AG20443 (cell line): ENCODE data around the gene NUP98.
"Not testable (repeated sequence)": the region's sequence is repeated elsewhere in the genome, so short reads cannot be mapped to it uniquely, and the experiment has no call there.

Experiments
- DNase-seq: peaks from one replicate; pipeline ENCODE4 v3.0.0; 2012; ENCODE audit warnings: low spot score, mixed read lengths

NUP98 gene

GRCh38 chr11:3669742-3670183 lies 127.6 kb downstream of the NUP98 start:
- peak; percentile 8 for DNase-seq

- no peak for DNase-seq
Observed at GRCh38 chr11:3669128-3669527, 128.2 kb downstream of the NUP98 start.

DNA sequence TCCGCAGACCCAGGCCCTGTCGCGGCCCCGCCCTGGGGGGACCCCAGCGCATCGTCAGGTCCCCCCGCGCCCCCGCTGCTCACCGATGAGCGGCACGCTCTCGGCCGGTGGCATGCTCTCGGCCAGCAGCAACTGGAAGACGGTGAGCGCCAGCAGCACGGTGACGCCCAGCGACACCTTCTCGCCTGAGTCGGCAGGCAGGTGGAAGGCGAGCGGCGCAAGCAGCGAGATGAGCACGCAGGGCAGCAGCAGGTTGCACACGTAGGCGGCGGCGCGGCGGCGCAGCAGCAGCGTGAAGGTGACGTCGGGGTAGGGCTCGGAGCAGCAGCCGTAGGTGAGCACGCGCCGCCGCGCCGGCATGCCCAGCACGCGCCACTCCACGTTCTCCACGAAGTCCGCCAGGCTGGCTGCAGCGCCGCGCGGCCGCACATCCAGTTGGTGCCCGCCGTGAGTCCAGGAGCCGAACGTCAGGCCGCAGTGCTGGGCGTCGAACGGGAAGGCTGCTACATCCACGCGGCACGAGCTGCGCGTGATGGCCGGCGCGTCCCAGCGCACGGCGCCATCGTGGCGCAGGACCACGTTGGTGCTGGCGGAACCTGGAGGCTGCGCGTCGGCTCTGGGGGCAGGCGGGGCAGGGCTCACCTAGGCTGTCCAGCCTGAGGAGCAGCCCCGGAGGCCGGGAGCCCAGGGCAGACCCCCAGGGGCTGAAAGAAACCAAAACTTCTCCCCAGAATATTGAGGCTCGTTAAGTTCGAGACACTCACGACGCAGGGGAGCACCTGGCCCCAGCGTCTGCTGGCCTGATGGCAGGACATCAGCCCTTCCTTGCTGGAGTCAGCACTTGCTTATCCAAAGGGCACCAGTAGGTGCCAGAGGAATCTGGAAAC lies 130.0 kb downstream of the NUP98 start:
- DNase-seq, result peak; percentile 5

DNA sequence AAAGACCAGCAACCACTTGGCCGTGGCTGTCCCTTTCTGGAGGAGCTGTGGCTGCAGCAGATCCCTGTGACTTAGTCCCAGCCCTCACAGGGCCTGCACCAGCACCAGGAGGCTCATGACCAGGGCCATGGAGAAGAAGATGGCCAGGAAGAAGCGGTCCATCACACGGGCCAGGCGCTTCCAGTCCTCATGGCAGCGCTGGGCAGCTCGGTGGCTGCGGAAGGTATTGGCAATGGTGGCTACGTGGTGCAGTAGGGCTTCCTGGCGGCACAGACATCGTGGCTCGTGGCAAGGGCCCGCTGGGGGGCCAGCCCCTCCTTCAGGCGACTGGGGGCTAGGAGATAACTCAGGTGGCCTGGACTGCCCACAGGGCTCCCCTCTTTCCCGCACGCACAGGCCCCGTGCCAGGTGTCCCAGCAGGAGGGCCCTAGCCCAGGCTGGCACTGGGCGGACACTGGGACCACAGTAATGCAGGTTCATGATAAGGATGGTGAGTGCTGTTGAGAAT lies 131.3 kb downstream of the NUP98 start:
- DNase-seq, result no peak

- no peak for DNase-seq
Observed at GRCh38 chr11:3665336-3666022, 131.9 kb downstream of the NUP98 start.

DNA sequence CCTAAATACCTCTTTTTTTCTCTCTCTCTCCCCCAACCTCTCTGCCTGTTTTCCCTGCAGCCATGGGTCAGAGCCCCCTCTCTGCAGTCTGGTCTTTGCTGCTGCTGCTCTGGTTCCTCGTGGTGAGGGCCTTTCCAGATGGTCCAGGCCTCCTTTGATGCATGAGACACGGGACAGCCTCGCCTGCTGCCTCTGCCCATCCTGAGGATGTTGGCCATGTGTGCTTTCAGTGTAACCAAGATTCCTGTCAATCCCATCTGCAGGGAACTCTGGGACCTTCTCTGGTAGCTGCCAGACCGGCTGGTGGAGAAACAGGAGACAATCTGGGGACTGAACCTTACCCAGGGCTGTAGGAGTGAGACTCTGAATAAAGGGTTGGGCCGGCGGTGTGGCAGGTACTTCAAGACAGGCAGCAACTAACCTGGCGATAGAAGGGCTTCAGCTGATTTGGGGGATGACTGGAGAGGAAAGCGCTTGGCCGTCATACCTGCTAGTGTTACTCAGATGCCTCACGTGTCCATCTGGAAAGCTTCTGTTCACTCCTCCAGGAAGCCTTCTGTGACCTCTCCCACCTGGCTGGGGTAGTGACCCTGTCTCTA lies 133.2 kb downstream of the NUP98 start:
- DNase-seq, result no peak

DNA sequence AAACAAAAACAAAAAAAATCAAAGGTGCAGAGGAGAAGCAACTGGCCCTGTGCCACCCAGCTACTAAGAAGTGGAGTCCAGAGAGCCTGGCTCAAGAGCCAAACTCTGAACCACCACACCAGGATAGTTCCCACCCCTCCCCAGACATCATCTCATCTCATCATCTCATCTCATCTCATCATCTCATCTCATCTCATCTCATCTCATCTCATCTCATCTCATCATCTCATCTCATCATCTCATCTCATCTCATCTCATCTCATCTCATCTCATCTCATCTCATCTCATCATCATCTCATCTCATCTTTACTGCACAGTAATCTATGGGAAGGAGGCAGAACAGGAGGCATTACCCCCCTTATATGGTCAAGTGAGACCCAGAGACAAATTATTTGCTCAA lies 134.5 kb downstream of the NUP98 start:
- DNase-seq, result no peak

DNA sequence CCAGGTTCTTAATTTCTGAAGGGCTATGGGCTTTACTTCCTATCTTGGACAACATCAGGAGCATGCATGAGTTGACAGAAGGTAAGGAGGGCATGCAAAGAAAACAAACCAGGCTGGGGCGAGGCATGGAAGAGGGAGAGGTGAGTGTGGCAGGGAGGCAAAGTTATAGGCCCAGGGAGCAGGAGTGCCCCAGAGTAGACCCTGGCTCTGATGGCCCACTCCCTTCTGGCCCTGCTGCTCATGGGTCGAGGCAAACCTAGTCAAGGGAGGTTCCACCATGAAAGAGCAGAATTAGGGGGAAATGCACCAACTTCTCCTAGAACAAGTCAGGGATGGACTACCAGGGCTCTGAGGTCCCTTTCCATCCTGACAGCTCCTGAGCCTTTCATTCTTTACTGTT lies 136.4 kb downstream of the NUP98 start:
- DNase-seq, result no peak

DNA sequence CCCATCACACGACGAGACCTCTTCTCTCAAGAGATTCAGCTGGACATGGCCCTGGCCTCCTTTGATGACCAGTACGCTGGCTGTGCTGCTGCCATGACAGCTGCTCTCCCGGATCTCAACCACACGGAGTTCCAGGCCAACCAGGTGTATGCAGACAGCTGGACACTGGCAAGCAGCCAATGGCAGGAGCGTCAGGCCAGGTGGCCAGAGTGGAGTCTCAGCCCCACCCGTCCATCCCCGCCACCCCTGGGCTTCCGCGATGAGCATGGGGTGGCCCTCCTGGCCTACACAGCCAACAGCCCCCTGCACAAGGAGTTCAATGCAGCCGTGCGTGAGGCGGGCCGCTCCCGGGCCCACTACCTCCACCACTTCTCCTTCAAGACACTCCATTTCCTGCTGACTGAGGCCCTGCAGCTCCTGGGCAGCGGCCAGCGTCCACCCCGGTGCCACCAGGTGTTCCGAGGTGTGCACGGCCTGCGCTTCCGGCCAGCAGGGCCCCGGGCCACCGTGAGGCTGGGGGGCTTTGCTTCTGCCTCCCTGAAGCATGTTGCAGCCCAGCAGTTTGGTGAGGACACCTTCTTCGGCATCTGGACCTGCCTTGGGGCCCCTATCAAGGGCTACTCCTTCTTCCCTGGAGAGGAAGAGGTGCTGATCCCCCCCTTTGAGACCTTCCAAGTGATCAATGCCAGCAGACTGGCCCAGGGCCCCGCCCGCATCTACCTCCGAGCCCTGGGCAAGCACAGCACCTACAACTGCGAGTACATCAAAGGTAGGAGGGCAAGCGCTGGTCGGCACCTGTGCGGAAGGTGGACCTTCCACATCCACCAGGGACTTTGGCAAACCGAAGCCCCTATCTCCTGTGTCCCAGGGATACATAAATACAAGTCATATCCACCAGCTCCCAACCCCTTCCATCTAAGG lies 137.5 kb downstream of the NUP98 start:
- no peak for DNase-seq

DNA sequence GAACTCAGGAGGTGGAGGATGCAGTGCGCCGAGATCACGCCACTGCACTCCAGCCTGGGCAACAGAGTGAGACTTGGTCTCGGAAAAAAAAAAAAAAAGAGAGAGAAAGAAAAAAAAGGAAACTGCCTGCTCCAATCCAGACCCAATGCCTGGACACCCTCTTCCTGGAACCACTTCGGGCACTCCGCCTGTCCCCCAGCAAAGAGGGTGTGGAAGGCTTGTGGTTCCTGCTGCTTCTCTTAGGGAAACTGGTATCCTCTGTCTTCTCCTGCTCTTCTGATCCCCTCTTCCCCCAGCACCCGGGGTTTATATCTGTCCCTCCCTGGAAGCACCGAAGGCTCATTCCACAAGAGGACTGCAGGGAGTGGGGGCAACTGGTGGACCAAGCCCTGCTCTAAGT lies 139.1 kb downstream of the NUP98 start:
- no peak for DNase-seq

GRCh38 chr11:3657331-3657730 lies 140.0 kb downstream of the NUP98 start:
- not testable (repeated sequence) for DNase-seq

- no peak for DNase-seq
Observed at GRCh38 chr11:3655547-3655946, 141.8 kb downstream of the NUP98 start.

DNA sequence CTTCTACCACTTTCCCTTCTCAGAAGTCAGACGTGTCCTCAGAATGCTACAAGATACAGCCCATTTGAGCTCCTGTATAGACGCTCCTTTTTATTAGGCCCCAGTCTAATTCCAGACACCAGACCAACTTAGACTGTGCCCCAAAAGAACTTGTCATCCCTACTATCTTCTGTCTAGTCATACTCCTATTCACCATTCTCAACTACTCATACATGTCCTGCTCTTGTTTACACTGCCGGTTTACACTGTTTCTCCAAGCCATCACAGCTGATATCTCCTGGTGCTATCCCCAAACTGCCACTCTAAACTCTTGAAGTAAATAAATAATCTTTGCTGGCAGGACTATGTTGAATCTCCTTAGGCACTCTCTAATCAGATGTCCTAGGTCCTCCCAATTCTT lies 144.8 kb downstream of the NUP98 start:
- DNase-seq, result not testable (repeated sequence)

DNA sequence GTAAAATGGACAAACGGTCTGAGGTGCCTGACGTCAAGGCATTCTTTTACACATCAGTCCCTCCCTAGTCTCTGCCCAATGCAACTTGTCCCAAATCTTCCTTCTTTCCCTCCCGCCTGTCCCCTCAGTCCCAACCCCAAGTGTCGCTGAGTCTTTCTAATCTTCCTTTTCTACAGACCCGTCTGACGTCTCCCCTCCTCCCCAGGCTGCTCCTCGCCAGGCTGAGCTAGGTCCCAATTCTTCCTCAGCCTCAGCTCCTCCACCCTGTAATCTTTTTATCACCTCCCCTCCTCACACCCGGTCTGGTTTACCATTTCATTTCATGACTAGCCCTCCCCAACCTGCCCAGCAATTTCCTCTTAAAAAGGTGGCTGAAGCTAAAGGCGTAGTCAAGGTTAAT lies 148.0 kb downstream of the NUP98 start:
- DNase-seq, result not testable (repeated sequence)

- DNase-seq, result not testable (repeated sequence)
Observed at GRCh38 chr11:3648843-3649242, 148.5 kb downstream of the NUP98 start.

DNA sequence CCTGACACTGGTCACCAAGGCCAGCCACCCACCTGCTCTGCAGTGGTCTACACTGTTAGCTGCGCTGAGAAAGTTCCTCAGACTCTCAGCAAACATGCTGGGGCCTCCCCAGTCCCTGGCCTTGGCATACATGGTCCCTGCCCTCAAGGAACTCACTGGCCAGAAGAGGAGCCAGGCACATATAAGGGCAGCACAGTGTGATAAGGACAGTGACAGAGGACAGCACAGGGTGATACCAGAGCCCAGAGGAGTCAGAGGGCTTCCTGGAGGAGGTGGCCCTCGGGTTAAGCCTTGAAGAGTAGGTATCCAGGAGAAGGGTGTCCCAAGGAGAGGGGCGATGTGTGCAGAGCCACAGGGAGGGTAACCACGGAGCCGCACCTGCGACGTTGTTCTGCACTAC lies 151.8 kb downstream of the NUP98 start:
- no peak for DNase-seq

GRCh38 chr11:3644817-3645235 lies 152.5 kb downstream of the NUP98 start, which contains the start of gene ART1:
Gene ART1 (plus strand): TSS chr11:3645128. CDS start chr11:3659214, 14,086 bp downstream.
- DNase-seq, result no peak

DNA sequence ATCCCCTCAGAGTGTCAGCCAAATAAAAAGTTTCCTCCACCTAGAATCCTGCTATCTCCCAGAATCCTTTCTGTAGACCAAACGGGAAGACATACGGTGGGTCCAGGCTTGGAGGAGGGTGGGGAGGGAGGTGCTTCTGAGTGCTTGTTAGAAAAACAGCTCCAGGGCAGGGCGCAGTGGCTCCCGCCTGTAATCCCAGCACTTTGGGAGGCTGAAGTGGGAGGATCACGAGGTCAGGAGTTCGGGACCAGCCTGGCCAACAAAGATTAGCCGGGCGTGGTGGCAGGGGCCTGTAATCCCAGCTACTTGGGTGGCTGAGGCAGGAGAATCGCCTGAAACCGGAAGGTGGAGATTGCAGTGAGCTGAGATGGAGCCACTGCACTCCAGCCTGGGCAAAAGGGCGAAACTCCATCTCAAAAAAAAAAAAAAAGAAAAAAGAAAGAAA lies 154.2 kb downstream of the NUP98 start:
- DNase-seq, result not testable (repeated sequence)

- peak; percentile 89 for DNase-seq
Observed at GRCh38 chr11:3642071-3642951, 155.0 kb downstream of the NUP98 start.

- no peak for DNase-seq
Observed at GRCh38 chr11:3641701-3642070, 155.7 kb downstream of the NUP98 start, which contains the start of gene ART5. Gene ART5 (minus strand): TSS chr11:3641992. CDS start chr11:3641862, 130 bp downstream.
